Cerebellar cortex (tissue), 1 donor: ENCODE data around the gene TREML4.

Experiments
- DNase-seq: peaks from one replicate; pipeline ENCODE4 v3.0.0-alpha.2; 2015; ENCODE audit warnings: low spot score

Gene TREML4

GRCh38 chr6:41255638-41256246, 27.6 kb downstream of the TREML4 start:
- no peak for DNase-seq

GRCh38 chr6:41256383-41256782, 28.2 kb downstream of the TREML4 start:
- no peak for DNase-seq

- DNase-seq: no peak
These were observed 29.4 kb downstream of the TREML4 start for GRCh38 chr6:41257369-41258195.

- DNase-seq: no peak
These were observed 30.0 kb downstream of the TREML4 start for GRCh38 chr6:41258196-41258493.

DNA sequence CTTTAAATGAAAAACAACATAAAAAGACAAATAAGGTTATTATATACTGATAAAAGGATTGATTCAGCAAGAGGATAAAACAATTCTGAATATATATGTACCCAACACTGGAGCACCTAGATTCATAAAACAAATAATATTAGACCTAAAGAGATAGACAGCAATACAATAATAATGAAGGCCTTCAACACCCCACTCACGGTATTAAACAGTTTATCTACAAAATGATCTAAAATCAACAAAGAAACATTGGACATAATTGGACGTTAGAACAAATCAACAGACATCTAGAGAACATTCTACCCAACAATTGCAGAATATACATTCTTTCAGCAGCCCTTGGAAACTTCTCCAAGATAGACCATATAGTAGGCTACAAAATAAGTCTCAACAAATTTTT, 34.3 kb downstream of the TREML4 start:
- no peak for DNase-seq

GRCh38 chr6:41263267-41263666, 35.1 kb downstream of the TREML4 start:
- no peak for DNase-seq

DNA sequence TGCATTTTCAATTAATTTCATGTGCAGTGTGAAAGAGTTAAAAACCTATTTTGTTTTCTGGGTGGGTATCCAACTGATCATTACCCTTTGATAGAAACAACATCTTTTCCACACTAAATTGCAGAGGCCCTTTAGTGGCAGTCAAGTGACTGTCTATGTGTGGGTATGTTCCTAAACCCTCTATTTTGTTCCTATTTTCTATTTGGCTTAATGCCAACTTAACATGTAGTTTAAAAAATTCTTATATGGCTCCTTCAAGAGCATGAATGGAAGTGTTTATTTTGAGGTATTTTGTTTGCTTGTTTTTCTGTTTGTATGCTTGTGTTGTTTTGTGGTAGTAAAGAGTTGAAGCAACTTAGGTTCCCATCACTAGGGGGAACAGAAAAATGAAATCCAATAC, 38.4 kb downstream of the TREML4 start:
- DNase-seq: no peak

GRCh38 chr6:41268478-41268877, 40.3 kb downstream of the TREML4 start:
- no peak for DNase-seq

DNA sequence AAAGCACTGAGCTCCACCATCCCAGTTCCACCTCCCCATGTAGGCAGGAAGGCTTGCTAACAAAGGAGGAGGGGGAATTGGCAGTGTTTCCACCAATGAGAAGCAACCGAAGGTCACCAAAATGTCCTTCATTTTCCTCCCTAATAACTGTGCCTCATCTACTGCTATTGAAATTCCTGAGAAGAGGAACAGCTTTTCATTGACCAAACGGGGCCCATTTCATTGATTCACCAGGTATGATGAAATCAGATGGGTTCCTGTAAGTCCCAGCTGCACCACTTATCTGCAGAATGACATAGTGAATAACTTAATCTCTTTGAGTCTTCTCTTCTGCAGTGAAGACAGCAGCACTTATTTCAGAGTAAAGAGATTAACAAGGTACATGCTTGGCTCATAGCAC, 41.0 kb downstream of the TREML4 start:
- DNase-seq: no peak

DNA sequence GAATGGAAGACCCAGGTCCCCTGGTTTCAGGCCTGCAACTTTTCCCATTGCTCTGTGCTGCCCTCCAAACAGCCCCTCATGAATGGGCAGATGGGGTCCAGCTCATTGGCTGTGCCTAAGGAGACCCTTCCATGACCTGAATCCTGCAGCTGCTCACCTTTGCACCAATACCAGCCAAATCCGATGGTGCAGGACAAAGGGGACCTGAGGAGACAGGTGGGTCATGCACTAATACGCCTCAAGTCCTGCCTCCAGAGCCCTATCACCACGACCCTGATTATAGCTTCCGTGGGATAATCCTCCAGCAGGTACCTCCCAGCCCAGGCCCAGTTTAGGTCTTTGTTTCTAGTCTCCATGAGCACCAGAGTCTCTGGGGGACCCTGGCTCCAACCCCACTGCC, 41.6 kb downstream of the TREML4 start:
- DNase-seq: no peak

DNA sequence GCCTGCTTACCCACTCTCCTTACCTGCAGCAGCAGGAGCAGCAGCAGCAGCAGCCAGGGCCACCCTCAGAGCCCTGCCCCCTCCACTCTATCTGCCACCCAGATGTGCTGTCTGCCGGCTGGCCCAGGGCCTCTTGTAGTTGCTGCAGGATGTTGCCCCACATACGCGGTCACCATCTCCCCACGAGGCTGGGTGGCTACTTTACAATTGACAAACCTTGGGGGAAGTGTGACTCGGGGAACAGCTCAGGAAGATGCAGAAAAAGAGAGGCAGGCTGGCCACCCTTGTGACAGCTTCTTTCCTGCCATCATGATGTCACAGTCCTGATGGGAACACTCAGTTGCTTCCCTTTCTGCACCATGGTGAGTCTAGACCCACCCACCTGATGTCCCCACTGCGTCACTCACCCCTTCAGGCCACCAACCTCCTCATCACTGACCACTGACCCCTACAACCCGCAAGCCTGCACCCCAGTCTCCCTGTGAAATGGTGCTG, 43.8 kb downstream of the TREML4 start:
- DNase-seq: no peak

DNA sequence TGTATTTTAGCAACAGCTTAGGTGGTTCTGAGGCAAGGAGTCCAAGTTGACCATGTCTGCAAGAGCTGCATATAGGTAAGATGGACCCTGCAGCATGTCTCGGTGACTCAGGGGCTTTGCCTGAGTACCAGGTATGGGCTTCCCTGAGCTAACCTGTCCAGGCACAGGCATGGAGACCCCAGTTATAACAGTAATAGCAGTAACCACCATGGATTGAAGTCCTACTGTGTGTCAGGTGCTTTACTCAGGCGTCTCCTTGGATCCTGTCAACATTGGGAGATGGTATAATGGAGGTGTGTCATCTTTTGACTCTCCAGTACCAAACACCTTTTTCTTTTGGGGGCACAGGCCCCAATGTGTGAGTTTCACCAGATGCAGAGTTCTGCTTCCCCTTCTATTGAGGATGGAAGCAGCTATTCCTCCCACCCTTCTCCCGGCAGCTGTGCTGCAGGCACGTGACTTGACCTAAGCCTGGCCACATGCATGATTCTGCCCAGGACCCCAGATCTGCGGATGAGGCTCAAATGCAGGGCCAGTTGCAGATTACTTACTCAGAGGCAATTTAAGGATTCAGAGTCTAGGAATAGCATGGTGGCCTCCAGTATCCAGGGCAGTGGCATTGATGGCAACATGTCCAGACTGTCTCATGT, 44.6 kb downstream of the TREML4 start:
- no peak for DNase-seq

DNA sequence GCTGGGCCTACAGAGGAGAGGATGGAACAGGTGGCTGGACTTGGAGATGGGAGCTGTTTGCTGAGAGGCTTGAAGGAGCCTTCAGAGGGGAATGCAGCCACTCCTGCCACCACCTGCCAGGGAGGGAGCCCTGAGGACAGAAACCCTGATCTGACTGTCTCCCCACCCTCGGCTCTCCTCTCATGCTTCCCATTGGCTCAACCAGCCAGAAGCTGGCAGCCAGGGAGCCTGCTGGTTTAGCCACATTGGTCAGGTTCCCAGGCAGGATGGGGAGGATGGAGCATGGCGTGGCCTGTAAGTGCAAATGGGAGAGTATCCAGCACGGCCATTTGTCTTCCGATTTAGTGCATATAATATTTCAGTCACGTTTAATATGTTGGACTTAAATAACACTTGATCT, 45.6 kb downstream of the TREML4 start:
- DNase-seq: no peak

- no peak for DNase-seq
These were observed 46.1 kb downstream of the TREML4 start for GRCh38 chr6:41274256-41274655.

DNA sequence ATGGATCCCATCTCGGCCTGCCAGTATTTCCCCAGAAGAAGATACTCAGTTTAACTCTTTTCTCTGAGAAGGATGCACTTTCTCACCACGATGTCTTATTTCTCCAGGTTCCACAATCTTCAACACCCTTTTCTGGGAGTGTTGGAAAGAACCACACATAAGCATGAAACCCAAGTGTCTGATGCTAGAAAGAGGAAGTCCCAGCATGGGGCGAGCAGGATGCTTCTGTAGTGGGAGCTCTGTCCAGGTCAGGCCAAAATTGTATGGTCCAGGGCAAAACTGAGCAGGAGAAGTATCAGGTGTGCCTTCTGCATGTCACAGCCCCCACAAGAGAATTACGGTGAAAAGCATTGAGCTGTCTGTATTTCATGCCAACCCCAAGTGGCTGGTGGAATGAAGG, 47.3 kb downstream of the TREML4 start:
- DNase-seq: no peak

DNA sequence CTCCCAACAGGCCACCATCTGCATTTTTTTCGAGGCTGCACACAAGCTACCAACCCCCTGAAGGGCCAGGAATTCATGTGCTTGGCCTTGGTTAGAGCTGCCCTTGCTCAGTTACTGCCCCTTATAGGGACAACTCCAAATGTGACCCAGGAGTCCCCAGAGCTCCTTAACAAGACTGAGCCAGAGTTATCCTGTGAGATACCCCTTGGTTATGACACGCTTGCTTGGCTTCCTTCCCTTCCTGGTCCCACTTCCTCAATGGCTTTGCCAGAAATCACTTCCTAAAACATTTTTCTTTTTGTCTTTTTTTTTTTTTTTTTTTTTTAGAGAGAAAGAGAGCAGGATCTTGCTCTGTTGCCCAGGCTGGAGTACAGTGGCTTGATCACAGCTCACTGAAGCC, 49.5 kb downstream of the TREML4 start:
- no peak for DNase-seq

GRCh38 chr6:41278699-41279405, 50.7 kb downstream of the TREML4 start:
- DNase-seq: peak; percentile 31

DNA sequence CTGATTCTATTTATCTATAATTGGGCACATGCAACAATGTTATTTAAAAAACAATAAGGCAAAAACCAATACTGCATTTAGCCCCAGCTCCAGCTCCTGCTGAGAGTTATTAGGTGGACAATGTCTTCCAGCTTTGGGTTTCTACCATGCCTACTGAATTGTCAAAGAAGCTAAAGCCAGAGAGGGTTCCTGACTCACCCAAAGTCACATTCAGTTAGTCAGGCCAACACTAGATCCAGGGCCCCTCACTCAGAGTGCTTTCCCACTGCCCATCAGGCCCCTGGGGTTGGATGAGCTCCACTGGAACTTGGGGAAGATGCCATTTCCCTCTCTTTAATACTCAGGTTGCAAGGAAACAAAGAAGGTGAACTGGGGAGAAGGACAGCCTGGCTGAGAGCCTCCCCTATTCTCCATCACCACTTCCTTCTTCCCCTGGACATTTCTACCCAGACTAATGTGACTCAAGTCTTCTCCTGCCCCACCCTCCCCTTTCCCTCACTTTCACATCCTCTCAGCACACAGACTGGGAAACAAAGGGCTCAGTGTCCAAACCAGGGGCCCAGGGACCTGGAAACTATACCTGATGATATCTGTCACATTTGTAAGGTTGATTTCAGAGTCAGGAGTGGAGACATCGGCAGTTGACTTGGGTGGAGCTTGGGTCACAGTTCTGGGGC, 52.4 kb downstream of the TREML4 start:
- DNase-seq: no peak

DNA sequence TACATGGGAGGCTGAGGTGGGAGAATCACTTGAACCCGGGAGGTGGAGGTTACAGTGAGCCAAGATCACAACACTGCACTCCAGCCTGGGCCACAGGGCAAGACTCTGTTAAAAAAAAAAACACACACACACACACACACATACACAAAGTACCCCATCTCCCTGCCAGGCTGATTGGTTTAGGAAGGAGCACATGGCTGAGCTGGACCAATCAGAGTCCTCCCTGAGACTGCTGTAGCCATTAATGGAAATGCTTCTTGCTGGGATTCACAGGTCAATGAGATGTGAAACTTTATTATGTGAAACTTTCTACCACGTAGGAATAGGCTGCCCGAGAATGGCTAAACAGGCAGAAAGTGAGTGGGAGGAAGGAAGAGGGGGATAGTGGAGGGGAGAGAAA, 55.5 kb downstream of the TREML4 start:
- no peak for DNase-seq

DNA sequence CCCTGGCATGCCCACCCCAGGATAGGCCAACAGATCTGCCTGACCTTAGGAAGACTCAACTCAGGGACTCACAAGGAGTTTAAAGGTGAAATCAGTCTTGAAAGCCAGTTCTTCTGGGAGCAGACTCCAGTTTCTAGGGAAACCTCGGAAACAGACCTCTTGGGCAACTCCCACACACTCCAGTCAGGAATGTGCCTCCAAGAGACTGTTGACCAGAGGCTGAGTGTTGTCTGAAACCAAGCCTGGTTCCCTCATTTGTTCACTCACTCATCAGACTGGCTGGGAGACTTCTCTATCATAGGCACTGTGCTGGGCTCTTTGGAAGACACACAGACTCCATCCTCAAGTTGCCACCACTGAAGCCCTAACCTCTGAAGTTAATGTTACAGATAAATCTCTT, 56.6 kb downstream of the TREML4 start:
- no peak for DNase-seq

DNA sequence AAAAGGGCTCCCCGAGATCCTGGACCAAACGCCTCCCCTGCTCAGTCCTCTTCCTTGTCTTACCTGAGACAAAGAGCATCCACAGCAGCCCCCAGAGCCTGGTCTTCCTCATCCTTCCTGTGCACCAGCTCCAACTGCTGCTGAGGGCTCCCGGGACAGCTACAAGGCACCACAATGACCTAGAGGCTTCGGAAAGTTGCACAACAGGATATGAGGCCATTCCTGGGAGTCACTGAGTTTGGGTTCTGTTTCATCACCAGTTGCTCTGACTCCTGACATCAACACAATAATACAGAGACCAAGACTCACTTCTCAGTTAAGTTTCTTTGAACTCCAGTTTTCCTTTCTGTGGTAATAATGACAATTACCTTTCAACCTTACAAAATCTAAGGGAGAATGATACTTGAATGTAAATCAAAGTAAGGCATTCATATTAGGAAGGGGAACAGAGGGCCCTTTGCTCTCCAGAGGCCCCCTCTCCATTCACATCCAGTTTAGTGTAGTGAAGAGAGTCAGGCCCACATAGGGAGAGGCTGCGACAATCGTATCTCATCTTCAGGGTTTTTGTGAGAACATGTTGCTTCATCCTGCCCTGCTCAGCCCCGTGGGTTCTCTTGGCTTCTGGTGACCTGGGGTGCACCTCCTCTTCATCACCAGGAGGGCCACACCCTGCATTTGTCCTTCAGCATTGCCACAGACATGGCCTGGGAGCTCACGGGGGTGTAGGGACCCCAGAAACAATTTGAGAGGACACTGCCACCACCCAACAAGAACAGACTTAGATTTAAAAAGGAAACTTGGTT, 58.6 kb downstream of the TREML4 start, which contains the start of gene TREM1:
TSS of gene TREM1 (minus strand) at position 139 of the 803 bp plus-strand sequence. CDS start at position 112, 27 bp downstream.
- DNase-seq: no peak
